Naive B cell (primary cell): ENCODE data around the gene PEX10. TPM values are rescaled to one million over a fixed set of nuclear protein-coding genes. Genes with fewer than 3 reads are reported as not detected.

Experiments
- ATAC-seq, 2 donors: fragments of 150-1000 bp; cut with Tn5 transposase; 2 replicates each; pipeline ENCODE4 v1.10.0; 2021; ENCODE audit warnings: low read depth in 2 of 2, mild to moderate bottlenecking in 2 of 2, moderate library complexity in 2 of 2
- DNase-seq: peaks from one replicate; pipeline ENCODE4 v3.0.0; 2022
- H3K27ac Mint-ChIP-seq, 6 donors: one replicate each; pipeline ENCODE4 v1.8.0; 2020 to 2022; ENCODE audit warnings: mild to moderate bottlenecking in 6 of 6, mixed read lengths in 6 of 6, moderate library complexity in 5 of 6, inconsistent platforms in 2 of 6
- H3K27me3 Mint-ChIP-seq, 3 donors: one replicate each; pipeline ENCODE4 v1.8.0; 2021 to 2022; ENCODE audit warnings: mixed read lengths in 3 of 3, mild to moderate bottlenecking in 1 of 3
- H3K36me3 Mint-ChIP-seq, 2 donors: one replicate each; pipeline ENCODE4 v1.8.0; 2020 to 2022; ENCODE audit warnings: mixed read lengths in 2 of 2, inconsistent platforms in 1 of 2, mild to moderate bottlenecking in 1 of 2
- H3K4me1 Mint-ChIP-seq, 3 donors: one replicate each; pipeline ENCODE4 v1.8.0; 2020 to 2022; ENCODE audit warnings: mixed read lengths in 3 of 3, inconsistent platforms in 1 of 3, mild to moderate bottlenecking in 1 of 3, moderate library complexity in 1 of 3
- H3K4me3 Mint-ChIP-seq, 8 donors: one replicate each; pipeline ENCODE4 v1.8.0; 2020 to 2022; ENCODE audit warnings: mild to moderate bottlenecking in 8 of 8, mixed read lengths in 8 of 8, moderate library complexity in 8 of 8, inconsistent platforms in 2 of 8
- H3K9me3 Mint-ChIP-seq, 7 donors: one replicate each; pipeline ENCODE4 v1.8.0; 2020 to 2022; ENCODE audit warnings: mixed read lengths in 7 of 7, mild to moderate bottlenecking in 5 of 7, inconsistent platforms in 2 of 7, moderate library complexity in 1 of 7
- polyA plus RNA-seq, 6 donors: library from polyadenylated mRNA; unstranded; fragments of 300-500 nt; fragmentation: Illumina TruSeq; gene quantifications; one replicate each; pipeline ENCODE4 v1.2.3, GENCODE V29; 2021; ENCODE audit warnings: low read depth in 6 of 6

Gene PEX10
- polyA plus RNA-seq, 6 donors from 2014 or later: 10.7 to 24.1 (median 15.1) TPM

DNA sequence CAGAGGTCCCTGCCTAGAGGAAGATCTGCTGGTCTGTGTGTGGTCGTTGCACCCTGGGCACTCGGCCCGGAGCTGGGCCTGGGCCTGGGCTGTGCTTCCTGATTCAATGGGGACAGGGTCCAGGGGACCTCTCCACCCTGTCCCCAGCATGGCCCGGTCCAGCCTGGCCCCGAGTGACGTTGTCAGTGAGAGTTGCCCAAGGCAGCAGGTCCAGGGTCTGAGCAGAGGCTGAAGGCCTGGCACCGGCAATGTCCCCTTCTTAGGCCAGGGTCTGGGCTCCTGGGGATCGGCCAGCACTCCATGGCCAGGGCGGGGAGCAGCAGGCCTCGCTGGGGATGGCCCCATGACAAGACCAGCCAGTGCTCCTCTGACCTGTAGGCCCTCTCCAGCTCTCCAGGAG, 15.6 kb upstream of the PEX10 start:
- Mint-ChIP-seq H3K4me1 (peaks cover 0 to 9% (median 0%) of the 10 kb centered on the region in 3 donors), H3K27me3 (peaks cover 0 to 20% (median 0%) of the 10 kb centered on the region in 3 donors), H3K9me3 (peaks cover 0 to 10% (median 4%) of the 10 kb centered on the region in 7 donors), H3K36me3 (peaks cover 0 to 16% of the 10 kb centered on the region in 2 donors), H3K27ac (no peak overlapping the region), H3K4me3 (no peak overlapping the region)
- ATAC-seq: no peak
- no peak for DNase-seq

DNA sequence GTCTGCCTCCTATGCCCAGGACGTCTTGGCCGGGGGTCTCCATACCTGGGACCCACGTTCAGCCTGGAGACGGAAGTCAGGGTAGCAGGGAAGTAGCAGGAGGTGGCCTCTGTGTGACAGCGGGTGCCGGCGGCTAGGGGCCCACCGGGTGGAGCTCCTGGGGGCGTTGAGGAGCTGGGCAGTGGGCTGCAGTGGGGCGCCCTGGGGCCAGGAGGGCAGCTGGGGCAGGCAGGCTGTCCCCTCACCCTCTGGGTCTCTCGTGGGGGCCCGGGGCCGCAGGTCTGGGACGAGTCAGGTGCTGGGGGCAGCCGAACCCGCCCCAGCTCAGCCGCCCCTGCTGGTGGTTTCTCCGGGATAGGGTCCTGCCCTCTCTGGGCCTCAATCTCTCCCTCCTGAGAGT, 14.7 kb upstream of the PEX10 start:
- H3K9me3 Mint-ChIP-seq: peaks cover 0 to 15% (median 4%) of the 10 kb centered on the region in 7 donors
- no peak for ATAC-seq
- DNase-seq: no peak
- peaks cover 0 to 20% (median 0%) of the 10 kb centered on the region in 3 donors for H3K27me3 Mint-ChIP-seq
- peaks cover 0 to 16% of the 10 kb centered on the region in 2 donors for H3K36me3 Mint-ChIP-seq
- no peak overlapping the region for H3K4me3 Mint-ChIP-seq
- peak overlapping the region in 1 of 6 donors; percentile 59 for H3K27ac Mint-ChIP-seq
- H3K4me1 Mint-ChIP-seq: peaks cover 0 to 9% (median 0%) of the 10 kb centered on the region in 3 donors

DNA sequence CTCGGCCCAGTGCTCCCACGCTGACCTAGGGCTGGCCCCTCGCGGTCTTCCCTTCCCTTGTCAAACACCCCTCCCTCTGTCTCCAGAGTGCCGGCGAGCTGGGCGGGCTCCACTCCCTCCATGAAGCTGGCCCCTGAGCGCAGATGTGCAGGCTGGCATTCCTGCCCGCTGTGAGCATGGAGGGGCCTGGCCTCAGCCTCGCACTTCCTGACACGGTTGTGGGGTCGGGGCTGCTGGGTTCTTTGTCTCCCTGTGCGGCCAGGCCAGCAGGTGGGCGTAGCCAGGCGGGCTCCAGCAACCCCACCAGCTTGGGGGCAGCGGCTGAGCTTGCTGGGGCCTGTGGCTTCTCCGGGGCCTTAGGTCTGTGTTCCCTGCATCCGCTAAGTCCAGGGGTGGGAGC, 14.2 kb upstream of the PEX10 start:
- Mint-ChIP-seq H3K27ac (no peak overlapping the region), H3K4me3 (no peak overlapping the region), H3K36me3 (peaks cover 0 to 16% of the 10 kb centered on the region in 2 donors), H3K4me1 (peaks cover 0 to 9% (median 0%) of the 10 kb centered on the region in 3 donors), H3K27me3 (peaks cover 0 to 20% (median 0%) of the 10 kb centered on the region in 3 donors), H3K9me3 (peaks cover 0 to 15% (median 4%) of the 10 kb centered on the region in 7 donors)
- ATAC-seq (no peak), DNase-seq (no peak)

DNA sequence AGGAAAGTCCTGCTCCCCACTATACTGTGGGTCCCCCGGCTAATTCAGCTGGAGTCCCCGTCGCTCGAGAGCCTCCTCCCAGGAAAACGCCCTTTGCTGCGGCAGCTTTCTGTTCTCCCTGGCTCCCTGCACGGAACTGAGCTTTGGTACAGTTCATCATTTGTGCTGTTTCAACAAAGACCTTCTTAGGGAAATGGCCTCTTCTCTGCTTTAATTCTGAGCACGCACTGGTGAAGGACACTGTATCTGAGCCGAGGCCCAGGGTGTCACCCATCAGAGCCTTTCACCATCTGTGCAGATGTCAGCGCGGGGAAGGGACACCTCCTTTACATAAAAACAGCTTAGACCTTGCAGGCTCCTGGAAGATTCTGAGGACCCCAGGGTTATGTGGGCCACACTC, 13.5 kb upstream of the PEX10 start:
- Mint-ChIP-seq H3K27ac (no peak overlapping the region), H3K4me3 (no peak overlapping the region), H3K9me3 (peaks cover 0 to 15% (median 4%) of the 10 kb centered on the region in 7 donors), H3K36me3 (peaks cover 0 to 16% of the 10 kb centered on the region in 2 donors), H3K4me1 (peaks cover 0 to 9% (median 0%) of the 10 kb centered on the region in 3 donors), H3K27me3 (peaks cover 0 to 20% (median 0%) of the 10 kb centered on the region in 3 donors)
- DNase-seq (no peak), ATAC-seq (no peak)

DNA sequence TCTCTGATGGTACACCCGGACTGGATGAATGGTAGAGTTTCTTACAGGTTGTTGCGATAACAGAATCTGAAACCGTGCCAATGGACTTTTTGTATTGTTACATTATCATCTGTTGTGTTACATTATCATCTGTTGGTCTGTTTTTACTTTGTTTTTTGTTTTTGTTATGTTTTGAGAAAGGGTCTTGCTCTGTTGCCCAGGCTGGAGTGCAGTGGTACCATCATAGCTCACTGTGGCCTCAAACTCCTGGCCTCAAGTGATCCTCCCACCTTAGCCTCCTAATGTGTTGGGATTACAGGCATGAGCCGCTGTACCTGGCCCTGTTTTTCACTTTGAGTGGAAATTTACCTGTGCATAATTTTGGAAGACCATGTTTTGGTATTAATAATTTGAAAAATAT, 10.2 kb upstream of the PEX10 start:
- peaks cover 0 to 6% (median 4%) of the 10 kb centered on the region in 3 donors for H3K4me1 Mint-ChIP-seq
- no peak overlapping the region for H3K27ac Mint-ChIP-seq
- H3K4me3 Mint-ChIP-seq: no peak overlapping the region
- peaks cover 0 to 9% (median 6%) of the 10 kb centered on the region in 3 donors for H3K27me3 Mint-ChIP-seq
- ATAC-seq (no peak), DNase-seq (no peak)
- H3K36me3 Mint-ChIP-seq: no peaks in the 10 kb centered on the region
- H3K9me3 Mint-ChIP-seq: peaks cover 0 to 12% (median 0%) of the 10 kb centered on the region in 7 donors

GRCh38 chr1:2419416-2419815, 7.1 kb upstream of the PEX10 start:
- Mint-ChIP-seq H3K9me3 (peaks cover 0 to 12% (median 0%) of the 10 kb centered on the region in 7 donors), H3K36me3 (no peaks in the 10 kb centered on the region), H3K27me3 (peaks cover 0 to 9% (median 6%) of the 10 kb centered on the region in 3 donors), H3K4me3 (no peak overlapping the region), H3K27ac (peak overlapping the region in 2 of 6 donors; percentile 54 to 88), H3K4me1 (peaks cover 18 to 30% (median 22%) of the 10 kb centered on the region in 3 donors)
- no peak for DNase-seq
- ATAC-seq: no peak

- no peak for DNase-seq
- Mint-ChIP-seq H3K4me1 (peaks cover 23 to 35% (median 27%) of the 10 kb centered on the region in 3 donors), H3K4me3 (peak overlapping the region in 2 of 8 donors; percentile 20 to 24), H3K9me3 (peaks cover 0 to 12% (median 0%) of the 10 kb centered on the region in 7 donors), H3K27ac (peak overlapping the region in 3 of 6 donors; percentile 22 to 85 (median 54)), H3K36me3 (no peaks in the 10 kb centered on the region), H3K27me3 (peaks cover 0 to 9% (median 6%) of the 10 kb centered on the region in 3 donors)
- no peak for ATAC-seq
These were observed 6.5 kb upstream of the PEX10 start for GRCh38 chr1:2418791-2419320.

GRCh38 chr1:2417833-2418225, 5.5 kb upstream of the PEX10 start:
- no peak overlapping the region for H3K27ac Mint-ChIP-seq
- H3K27me3 Mint-ChIP-seq: peaks cover 0 to 9% (median 0%) of the 10 kb centered on the region in 3 donors
- H3K9me3 Mint-ChIP-seq: peaks cover 0 to 4% (median 0%) of the 10 kb centered on the region in 7 donors
- no peak overlapping the region for H3K4me3 Mint-ChIP-seq
- ATAC-seq (no peak), DNase-seq (no peak)
- H3K4me1 Mint-ChIP-seq: peaks cover 25 to 35% (median 27%) of the 10 kb centered on the region in 3 donors
- no peaks in the 10 kb centered on the region for H3K36me3 Mint-ChIP-seq

- DNase-seq (no peak), ATAC-seq (no peak)
- H3K27ac Mint-ChIP-seq: peak overlapping the region in 2 of 6 donors; percentile 74 to 97
- peaks cover 25 to 35% (median 27%) of the 10 kb centered on the region in 3 donors for H3K4me1 Mint-ChIP-seq
- peak overlapping the region in 5 of 8 donors; percentile 11 to 86 (median 78) for H3K4me3 Mint-ChIP-seq
- H3K9me3 Mint-ChIP-seq: peaks cover 0 to 2% (median 0%) of the 10 kb centered on the region in 7 donors
- peaks cover 0 to 9% (median 0%) of the 10 kb centered on the region in 3 donors for H3K27me3 Mint-ChIP-seq
- H3K36me3 Mint-ChIP-seq: no peaks in the 10 kb centered on the region
These were observed 4.9 kb upstream of the PEX10 start for GRCh38 chr1:2417083-2417832.

- Mint-ChIP-seq H3K4me1 (peaks cover 25 to 35% (median 30%) of the 10 kb centered on the region in 3 donors), H3K9me3 (no peaks in the 10 kb centered on the region), H3K36me3 (no peaks in the 10 kb centered on the region), H3K27me3 (peaks cover 0 to 9% (median 0%) of the 10 kb centered on the region in 3 donors), H3K27ac (peak overlapping the region in 2 of 6 donors; percentile 76 to 97), H3K4me3 (peak overlapping the region; percentile 20 to 86 (median 78))
- no peak for ATAC-seq
- DNase-seq: no peak
These were observed 4.0 kb upstream of the PEX10 start for GRCh38 chr1:2416403-2416802.

- no peaks in the 10 kb centered on the region for H3K36me3 Mint-ChIP-seq
- peak overlapping the region; percentile 45 to 86 (median 82) for H3K4me3 Mint-ChIP-seq
- H3K4me1 Mint-ChIP-seq: peaks cover 25 to 35% (median 32%) of the 10 kb centered on the region in 3 donors
- no peaks in the 10 kb centered on the region for H3K9me3 Mint-ChIP-seq
- H3K27me3 Mint-ChIP-seq: peaks cover 0 to 9% (median 0%) of the 10 kb centered on the region in 3 donors
- H3K27ac Mint-ChIP-seq: peak overlapping the region in 3 of 6 donors; percentile 41 to 93 (median 82)
- ATAC-seq (no peak), DNase-seq (no peak)
These were observed 3.4 kb upstream of the PEX10 start for GRCh38 chr1:2415801-2416208.

DNA sequence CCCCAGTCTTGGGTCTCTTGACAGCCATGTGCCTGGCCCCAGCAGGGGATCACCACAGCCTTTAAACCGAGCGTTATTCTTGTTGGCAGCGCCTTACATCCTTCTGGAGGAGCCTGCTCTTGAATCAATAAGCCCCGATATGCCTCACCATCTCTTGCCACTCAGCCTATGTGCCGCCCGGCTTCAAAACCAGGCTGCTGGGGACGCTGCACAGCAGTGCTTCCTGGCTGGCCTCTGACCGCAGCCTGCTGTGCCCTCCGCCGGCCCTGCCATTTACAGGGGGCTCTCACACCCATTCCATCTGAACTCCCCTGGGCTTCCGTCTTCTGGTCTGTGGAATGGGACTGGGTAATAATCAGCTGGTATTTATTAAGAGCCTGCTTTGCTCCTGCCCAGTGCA, 3.0 kb upstream of the PEX10 start:
- peaks cover 0 to 9% (median 0%) of the 10 kb centered on the region in 3 donors for H3K27me3 Mint-ChIP-seq
- peaks cover 25 to 37% (median 35%) of the 10 kb centered on the region in 3 donors for H3K4me1 Mint-ChIP-seq
- H3K27ac Mint-ChIP-seq: peak overlapping the region in 4 of 6 donors; percentile 27 to 93 (median 62)
- ATAC-seq (no peak), DNase-seq (no peak)
- no peaks in the 10 kb centered on the region for H3K36me3 Mint-ChIP-seq
- H3K4me3 Mint-ChIP-seq: peak overlapping the region; percentile 45 to 86 (median 82)
- no peaks in the 10 kb centered on the region for H3K9me3 Mint-ChIP-seq

DNA sequence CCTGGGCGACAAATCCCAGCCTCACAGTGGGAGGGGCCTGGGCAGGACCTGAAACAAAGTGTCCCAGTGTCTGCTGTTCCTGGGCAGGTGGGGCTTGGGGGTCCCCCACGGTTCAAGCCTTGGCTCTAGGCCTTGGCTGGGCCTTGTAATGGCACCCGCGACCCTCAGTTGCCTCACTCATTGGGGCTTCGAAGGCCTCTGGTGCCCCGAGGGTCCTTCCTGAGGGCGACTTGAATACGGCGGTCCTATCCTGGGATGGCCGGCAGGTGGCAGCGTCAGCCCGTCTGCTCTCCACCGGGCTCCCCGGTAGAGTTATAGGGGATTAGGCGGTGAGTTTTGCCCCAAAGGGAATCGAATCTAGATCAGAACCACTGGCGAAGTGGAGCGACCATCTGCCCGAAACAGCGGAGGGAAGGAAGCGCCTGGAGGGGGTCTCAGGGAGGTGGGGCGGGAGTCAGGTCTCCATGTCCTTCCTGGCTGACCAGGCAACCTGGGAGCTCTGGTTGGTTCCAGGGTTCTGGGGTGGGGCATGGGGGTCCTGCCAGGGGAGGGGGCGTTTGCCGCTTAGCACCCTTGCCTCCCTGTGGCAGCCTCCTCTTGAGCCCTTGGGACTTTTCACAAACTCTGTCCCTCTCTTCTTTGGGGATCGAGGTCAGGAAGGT, 2.1 kb upstream of the PEX10 start:
- Mint-ChIP-seq H3K27ac (peak overlapping the region; percentile 49 to 93 (median 90)), H3K36me3 (no peaks in the 10 kb centered on the region), H3K4me3 (peak overlapping the region; percentile 83 to 93 (median 86)), H3K4me1 (peaks cover 25 to 38% (median 37%) of the 10 kb centered on the region in 3 donors), H3K9me3 (no peaks in the 10 kb centered on the region), H3K27me3 (peaks cover 0 to 8% (median 0%) of the 10 kb centered on the region in 3 donors)
- ATAC-seq (peak; percentile 27 to 29), DNase-seq (peak; percentile 78)
